Small intestine (tissue), 7 donors: Measurements from ENCODE around the gene CIITA. TPM values are rescaled to one million over a fixed set of nuclear protein-coding genes. Genes with fewer than 3 reads are reported as not detected.

ENCODE experiments used
- DNase-seq, 2 donors: peaks; one replicate each; pipeline versions ENCODE4 v3.0.0 to v3.0.0-alpha.2; 2013
- FAIRE-seq: peaks from 2 replicates; lab custom pipeline; 2012; peaks lifted over from hg19 to GRCh38; lab: Jason Lieb, UNC
- H3K27ac ChIP-seq, 3 donors: one replicate each; pipeline ENCODE4 v1.5.1; 2013; ENCODE audit warnings: low read length in 2 of 3, mild to moderate bottlenecking in 2 of 3, control low read depth in 1 of 3, inconsistent platforms in 1 of 3, low read depth in 1 of 3, moderate library complexity in 1 of 3
- H3K27me3 ChIP-seq, 3 donors: one replicate each; pipeline ENCODE4 v1.6.1; 2013; ENCODE audit warnings: low read length in 3 of 3, inconsistent platforms in 1 of 3; ENCODE audit not compliant: control insufficient read depth in 3 of 3, insufficient read depth in 3 of 3
- H3K36me3 ChIP-seq, 3 donors: one replicate each; pipeline ENCODE4 v1.6.1; 2013; ENCODE audit warnings: low read length in 3 of 3, inconsistent platforms in 1 of 3, low read depth in 1 of 3, mild to moderate bottlenecking in 1 of 3, moderate library complexity in 1 of 3; ENCODE audit not compliant: control insufficient read depth in 3 of 3, insufficient read depth in 2 of 3
- H3K4me1 ChIP-seq, 3 donors: one replicate each; pipeline ENCODE4 v1.6.1; 2013; ENCODE audit warnings: low read length in 2 of 3, inconsistent platforms in 1 of 3, low read depth in 1 of 3, mild to moderate bottlenecking in 1 of 3, moderate library complexity in 1 of 3; ENCODE audit not compliant: control insufficient read depth in 3 of 3, insufficient read depth in 2 of 3
- H3K4me3 ChIP-seq, 3 donors: one replicate each; pipeline ENCODE4 v1.5.1; 2013; ENCODE audit warnings: low read length in 3 of 3, control low read depth in 1 of 3, inconsistent platforms in 1 of 3, low read depth in 1 of 3, mild to moderate bottlenecking in 1 of 3, moderate library complexity in 1 of 3
- H3K9me3 ChIP-seq, 2 donors: one replicate each; pipeline ENCODE4 v1.6.1; 2013; ENCODE audit warnings: low read depth in 1 of 2, low read length in 1 of 2; ENCODE audit not compliant: control insufficient read depth in 2 of 2, insufficient read depth in 1 of 2
- WGBS, 3 donors: extraction: QIAGEN DNeasy Blood & Tissue Kit; methylation state at CpG; one replicate each; pipeline ENCODE4 v1.1.7; 2013; 5-methylcytosine and 5-hydroxymethylcytosine counted together
- polyA plus RNA-seq, 4 donors: library from polyadenylated mRNA; stranded (reverse) in 3 of 4; unstranded in 1 of 4; fragments of 200-250 nt in 3 of 4; fragments of 120-200 nt in 1 of 4; gene quantifications; one replicate each; pipeline versions ENCODE4 v1.2.1 to v1.2.3, GENCODE V29; 2013
- donor health status: healthy with polysubstance abuse.
- donor health status: control.
- donor health status: control.
- donor health status: Bipolar disorder and iron deficiency.
- donor health status: healthy.

The CIITA gene
- polyA plus RNA-seq, 4 donors = 8.1 to 11.7 (median 10.4) TPM

- Histone ChIP-seq H3K9me3 (no peaks in the 10 kb centered on the region), H3K4me3 (no peak overlapping the region), H3K27ac (no peak overlapping the region), H3K4me1 (peaks cover 14 to 30% (median 28%) of the 10 kb centered on the region in 3 donors), H3K36me3 (peaks cover 2 to 51% (median 3%) of the 10 kb centered on the region in 3 donors), H3K27me3 (no peaks in the 10 kb centered on the region)
- DNase-seq (no peak), FAIRE-seq (no peak)
- 15 to 37% (median 30%) methylated on average over 7 of the region's 7 CpGs for WGBS, 3 donors
Measured at GRCh38 chr16:10935226-10935915, 58.4 kb downstream of the CIITA start.

GRCh38 chr16:10936272-10936984 lies 59.4 kb downstream of the CIITA start:
- peaks cover 14 to 37% (median 32%) of the 10 kb centered on the region in 3 donors for H3K4me1 ChIP-seq
- no peak overlapping the region for H3K27ac ChIP-seq
- 47 to 61% (median 49%) methylated on average over 8 of the region's 8 CpGs for WGBS, 3 donors
- no peak overlapping the region for H3K4me3 ChIP-seq
- DNase-seq (no peak), FAIRE-seq (no peak)
- H3K36me3 ChIP-seq = peaks cover 2 to 43% (median 3%) of the 10 kb centered on the region in 3 donors
- H3K9me3 ChIP-seq = no peaks in the 10 kb centered on the region
- no peaks in the 10 kb centered on the region for H3K27me3 ChIP-seq

GRCh38 chr16:10937068-10937859 lies 60.3 kb downstream of the CIITA start:
- H3K27ac ChIP-seq = peak overlapping the region in 2 of 3 donors; percentile 28 to 50
- H3K4me3 ChIP-seq = peak overlapping the region in 1 of 3 donors; percentile 8
- WGBS, 3 donors = 18 to 32% (median 24%) methylated on average over 11 of the region's 11 CpGs
- H3K36me3 ChIP-seq = peaks cover 2 to 40% (median 3%) of the 10 kb centered on the region in 3 donors
- no peaks in the 10 kb centered on the region for H3K27me3 ChIP-seq
- H3K4me1 ChIP-seq = peaks cover 14 to 37% (median 32%) of the 10 kb centered on the region in 3 donors
- no peaks in the 10 kb centered on the region for H3K9me3 ChIP-seq
- DNase-seq = peak in 1 of 2 donors; percentile 78
- no peak for FAIRE-seq

DNA sequence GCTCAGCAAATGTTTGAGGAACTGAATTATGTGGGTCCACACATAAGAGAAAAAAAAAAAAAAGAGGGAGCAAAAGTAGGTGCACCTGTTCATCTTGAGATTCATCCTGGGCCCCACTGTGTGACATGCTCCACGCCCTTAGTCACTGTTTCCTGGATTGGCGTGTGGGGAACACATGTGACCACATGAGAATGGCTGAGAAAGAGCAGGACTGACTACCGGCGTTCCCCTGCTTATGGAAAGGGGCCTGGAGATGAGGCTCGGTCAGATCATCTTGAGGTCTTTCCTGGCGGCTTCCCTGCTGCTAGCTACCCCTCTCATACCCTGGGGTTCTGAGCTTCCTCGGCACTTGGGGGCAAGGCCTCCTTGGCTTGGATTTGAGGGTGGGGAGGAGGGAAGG lies 61.3 kb downstream of the CIITA start:
- FAIRE-seq (no peak), DNase-seq (peak; percentile 46 to 73)
- 24 to 35% (median 25%) methylated on average over 7 of the region's 7 CpGs for WGBS, 3 donors
- H3K27ac ChIP-seq = peak overlapping the region; percentile 38 to 72 (median 50)
- peaks cover 0 to 31% (median 3%) of the 10 kb centered on the region in 3 donors for H3K36me3 ChIP-seq
- no peaks in the 10 kb centered on the region for H3K27me3 ChIP-seq
- peaks cover 14 to 40% (median 32%) of the 10 kb centered on the region in 3 donors for H3K4me1 ChIP-seq
- no peaks in the 10 kb centered on the region for H3K9me3 ChIP-seq
- H3K4me3 ChIP-seq = no peak overlapping the region

DNA sequence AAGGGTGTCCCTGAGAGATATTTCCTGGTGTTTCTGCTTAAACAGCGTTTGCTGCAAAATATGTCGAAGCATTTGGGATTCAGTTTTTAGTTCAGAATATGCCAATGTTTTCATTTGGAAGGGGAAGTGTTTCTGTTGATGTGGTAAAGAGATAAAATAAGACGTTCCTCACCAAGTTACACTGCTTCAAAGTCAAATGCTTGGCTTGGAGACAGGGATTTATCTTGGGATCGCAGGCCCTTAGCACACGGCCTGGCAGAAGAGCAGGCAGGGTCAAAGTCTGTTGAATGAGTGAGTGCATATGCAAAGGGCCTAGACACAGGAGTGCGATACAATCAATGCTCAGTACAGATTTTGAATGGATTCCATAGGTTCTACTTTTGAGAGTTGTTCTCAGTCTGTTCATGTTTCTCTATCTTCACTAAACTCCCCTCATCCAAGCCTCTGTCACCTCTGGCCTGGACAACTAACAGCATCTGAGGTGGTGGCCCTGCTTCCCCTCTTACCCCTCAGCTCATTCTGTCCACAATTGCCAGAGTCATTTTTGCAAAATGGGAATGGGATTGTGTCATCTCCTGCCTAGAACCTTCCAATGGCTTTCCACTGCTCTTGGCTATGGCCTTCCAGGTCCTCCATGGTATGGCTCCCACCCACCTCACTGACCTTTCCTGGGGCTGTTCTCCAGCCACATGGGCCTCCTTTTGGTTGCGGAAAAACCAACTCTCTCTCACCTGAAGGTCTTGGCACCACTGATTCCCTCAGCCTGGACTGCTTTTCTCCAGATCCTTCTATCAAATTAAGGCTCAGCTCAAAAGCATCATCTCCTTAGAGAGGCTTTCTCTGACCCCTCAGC lies 62.0 kb downstream of the CIITA start:
- 29 to 43% (median 43%) methylated on average over 7 of the region's 7 CpGs for WGBS, 3 donors
- peak overlapping the region; percentile 38 to 72 (median 64) for H3K27ac ChIP-seq
- DNase-seq (peak; percentile 48 to 86), FAIRE-seq (no peak)
- no peaks in the 10 kb centered on the region for H3K9me3 ChIP-seq
- peak overlapping the region in 2 of 3 donors; percentile 6 to 64 for H3K4me3 ChIP-seq
- H3K27me3 ChIP-seq = no peaks in the 10 kb centered on the region
- peaks cover 0 to 24% (median 3%) of the 10 kb centered on the region in 3 donors for H3K36me3 ChIP-seq
- peaks cover 14 to 40% (median 32%) of the 10 kb centered on the region in 3 donors for H3K4me1 ChIP-seq

- WGBS, 3 donors = 49 to 83% (median 53%) methylated on average over 7 of the region's 7 CpGs
- no peak for DNase-seq
- Histone ChIP-seq H3K4me3 (peak overlapping the region in 2 of 3 donors; percentile 64 to 72), H3K9me3 (no peaks in the 10 kb centered on the region), H3K27me3 (no peaks in the 10 kb centered on the region), H3K27ac (peak overlapping the region in 2 of 3 donors; percentile 38 to 64), H3K36me3 (peaks cover 0 to 18% (median 3%) of the 10 kb centered on the region in 3 donors), H3K4me1 (peaks cover 14 to 40% (median 32%) of the 10 kb centered on the region in 3 donors)
- no peak for FAIRE-seq
Measured at GRCh38 chr16:10939649-10940234, 62.7 kb downstream of the CIITA start.

DNA sequence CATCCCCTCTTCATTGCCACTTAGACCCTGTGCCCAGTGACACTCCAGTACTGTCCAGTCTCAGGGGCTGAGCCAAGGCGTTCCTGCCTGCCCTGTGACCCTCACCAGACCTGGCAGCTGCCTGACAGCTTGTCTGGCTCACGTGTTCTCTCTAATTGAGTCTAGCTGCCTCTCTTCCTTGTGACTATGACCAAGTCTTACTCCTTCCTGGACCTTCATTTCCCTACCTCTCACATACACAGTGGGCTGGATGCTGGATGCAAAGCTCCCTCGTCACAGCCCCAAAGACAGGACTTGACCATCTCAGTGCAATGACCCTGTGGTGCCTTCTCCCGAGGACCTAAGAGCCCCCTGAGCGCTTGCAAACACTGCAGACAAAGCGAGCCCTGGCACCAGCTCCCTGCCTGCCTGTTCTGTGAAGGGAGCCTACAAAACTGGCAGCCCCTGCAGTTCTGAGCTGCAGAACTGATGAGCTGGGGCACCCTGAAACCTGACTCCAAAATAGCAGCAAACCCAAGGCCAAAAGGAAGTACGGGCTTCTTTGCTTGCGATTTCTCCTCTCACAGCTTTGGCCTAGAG lies 63.6 kb downstream of the CIITA start:
- FAIRE-seq = no peak
- 7 to 21% (median 13%) methylated on average over 8 of the region's 8 CpGs for WGBS, 3 donors
- Histone ChIP-seq H3K27me3 (no peaks in the 10 kb centered on the region), H3K27ac (peak overlapping the region; percentile 9 to 64 (median 40)), H3K36me3 (peaks cover 0 to 18% (median 3%) of the 10 kb centered on the region in 3 donors), H3K9me3 (no peaks in the 10 kb centered on the region), H3K4me1 (peaks cover 17 to 47% (median 36%) of the 10 kb centered on the region in 3 donors), H3K4me3 (peak overlapping the region in 2 of 3 donors; percentile 64 to 72)
- peak; percentile 55 to 69 for DNase-seq
